Stimulated activated naive CD4-positive, alpha-beta T cell treated with Interleukin-2 at 50 U/mL for 16 hours (primary cell): ENCODE data around the gene PLA2G10.
A peak's percentile ranks its signal among the peaks of the same experiment; 100 is the strongest.
"Not testable (repeated sequence)": the region's sequence is repeated elsewhere in the genome, so short reads cannot be mapped to it uniquely, and the experiment has no call there.

Experiments used
- DNase-seq: peaks from one replicate; lab custom pipeline; 2025; lab: John Stamatoyannopoulos, UW

PLA2G10 gene

DNA sequence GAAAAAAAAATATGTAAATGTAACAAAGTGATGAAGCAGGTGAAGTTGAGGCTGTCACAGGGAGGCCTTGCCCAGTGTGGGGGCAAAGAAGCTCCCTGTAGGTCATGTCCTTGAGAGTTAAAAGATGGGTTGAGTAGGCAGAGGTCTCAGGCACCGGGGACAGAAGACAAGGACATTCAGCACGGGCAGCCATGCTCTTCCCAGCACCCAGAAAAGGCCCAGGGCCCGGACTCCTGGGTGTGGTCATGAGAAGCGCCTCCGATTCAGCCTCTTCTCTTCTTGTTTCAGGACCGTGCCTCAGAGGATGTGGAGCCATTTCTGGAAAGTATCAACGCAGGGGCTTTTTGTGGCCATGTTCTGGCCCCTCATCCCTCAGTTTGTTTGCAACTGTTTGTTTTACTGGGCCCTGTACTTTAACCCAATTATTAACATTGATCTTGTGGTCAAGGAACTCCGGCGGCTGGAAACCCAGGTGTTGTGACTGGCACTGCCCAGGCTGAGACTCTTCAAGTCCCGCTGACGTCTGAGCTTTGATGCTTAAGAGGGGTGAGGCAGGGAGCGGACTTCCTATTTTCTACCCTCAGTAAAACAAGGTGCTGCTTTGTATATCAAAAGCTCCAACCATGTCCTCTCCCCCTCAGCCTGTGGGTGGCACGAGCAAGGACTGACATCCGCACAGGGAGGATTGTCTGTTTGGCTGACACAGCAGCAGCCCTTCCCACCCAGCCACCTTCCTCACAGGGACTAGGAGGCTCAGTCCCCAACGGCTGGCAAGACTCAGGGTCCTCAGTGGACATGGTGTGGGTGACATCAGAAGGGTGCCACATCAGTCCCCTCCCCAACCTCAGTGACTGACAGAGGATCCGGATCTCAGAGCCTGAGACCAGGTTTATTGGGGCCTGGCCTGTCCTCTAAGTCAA lies 26.5 kb downstream of the PLA2G10 start:
- DNase-seq: no peak

DNA sequence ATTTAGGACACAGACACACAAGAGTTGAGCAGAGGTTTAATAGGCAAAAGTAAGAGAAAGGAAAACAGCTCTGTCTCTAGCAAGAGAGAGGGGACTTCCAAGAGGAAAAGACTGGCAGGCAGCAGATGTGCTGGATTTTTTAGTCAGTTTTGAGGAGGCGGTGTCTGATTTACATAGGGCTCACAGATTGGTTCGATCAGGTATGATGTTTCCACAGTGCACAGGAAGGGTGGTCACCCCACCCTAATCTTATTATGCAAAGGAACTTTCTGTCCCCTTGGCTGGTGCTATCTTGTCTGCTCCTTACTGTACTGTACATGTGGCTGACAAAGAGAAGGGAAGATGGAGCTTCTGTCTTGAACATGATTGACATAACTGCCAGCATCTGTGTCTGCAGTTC lies 36.0 kb downstream of the PLA2G10 start:
- no peak for DNase-seq

DNA sequence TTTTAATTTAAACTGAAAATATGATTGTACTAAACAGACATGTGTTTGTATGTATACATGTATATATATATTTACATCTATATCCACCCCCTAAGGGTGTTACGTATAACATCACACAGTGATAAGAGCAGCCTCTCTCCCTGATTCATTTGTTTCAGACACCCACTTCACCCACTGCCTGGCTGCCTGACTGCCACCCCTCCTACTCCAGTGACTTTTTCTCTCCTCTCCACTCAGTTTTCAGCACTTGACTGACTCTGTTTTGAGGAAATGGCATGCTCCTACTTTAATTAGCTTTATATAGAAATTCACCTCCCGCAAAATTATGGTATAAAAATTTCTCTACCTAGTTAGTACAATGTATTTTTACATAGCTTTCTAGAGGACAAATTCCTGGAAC lies 41.4 kb downstream of the PLA2G10 start:
- DNase-seq: no peak

DNA sequence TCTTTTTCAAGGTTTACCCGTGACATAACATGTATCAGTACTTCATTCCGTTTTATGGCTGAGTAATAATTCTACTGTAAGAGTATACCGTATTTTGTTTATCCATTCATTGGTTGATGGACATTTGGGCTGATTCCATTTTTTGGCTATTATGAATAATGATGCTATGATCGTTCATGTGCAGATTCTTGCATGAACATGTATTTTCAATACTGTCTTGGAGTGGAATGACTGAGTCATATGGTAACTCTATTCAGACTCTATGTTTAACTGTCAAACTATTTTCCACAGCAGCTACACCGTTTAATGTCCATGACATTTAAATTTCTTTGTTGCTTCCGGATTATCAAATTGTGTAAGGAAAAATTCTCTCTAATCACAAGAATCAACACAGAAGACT lies 43.5 kb downstream of the PLA2G10 start:
- DNase-seq: no peak

DNA sequence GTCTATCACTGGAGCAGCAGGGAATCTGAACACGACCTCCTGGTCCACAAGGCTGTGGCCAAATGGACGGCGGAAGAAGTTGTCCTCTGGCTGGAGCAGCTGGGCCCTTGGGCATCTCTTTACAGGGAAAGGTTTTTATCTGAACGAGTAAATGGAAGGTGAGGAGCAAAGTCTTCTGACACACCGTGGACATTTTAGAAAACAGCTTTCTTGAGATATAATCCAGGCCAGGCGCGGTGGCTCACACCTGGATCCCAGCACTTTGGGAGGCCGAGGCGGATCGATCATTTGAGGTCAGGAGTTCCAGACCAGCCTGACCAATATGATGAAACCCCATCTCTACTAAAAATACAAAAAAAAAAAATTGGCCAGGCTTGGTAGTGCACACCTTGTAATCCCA lies 44.3 kb downstream of the PLA2G10 start:
- no peak for DNase-seq

DNA sequence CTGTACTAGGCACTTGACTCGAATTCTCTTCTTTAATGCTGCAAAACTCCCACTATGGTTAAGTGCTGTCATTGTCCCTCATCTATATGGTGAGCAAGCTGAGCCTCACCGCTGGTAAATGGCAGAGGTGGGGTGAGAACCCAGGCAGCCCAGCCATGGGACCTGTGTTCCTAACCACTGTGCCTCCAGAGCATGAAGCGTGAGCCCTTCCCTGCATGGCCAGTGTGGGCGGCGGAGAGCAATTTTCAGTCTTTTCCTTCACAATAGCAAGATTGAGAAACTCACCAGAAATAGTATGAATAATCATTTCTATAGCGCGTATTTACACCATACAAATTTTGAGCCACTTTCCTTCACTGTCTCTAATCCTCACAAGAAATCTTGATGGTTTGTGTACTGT lies 52.2 kb downstream of the PLA2G10 start:
- DNase-seq: no peak

DNA sequence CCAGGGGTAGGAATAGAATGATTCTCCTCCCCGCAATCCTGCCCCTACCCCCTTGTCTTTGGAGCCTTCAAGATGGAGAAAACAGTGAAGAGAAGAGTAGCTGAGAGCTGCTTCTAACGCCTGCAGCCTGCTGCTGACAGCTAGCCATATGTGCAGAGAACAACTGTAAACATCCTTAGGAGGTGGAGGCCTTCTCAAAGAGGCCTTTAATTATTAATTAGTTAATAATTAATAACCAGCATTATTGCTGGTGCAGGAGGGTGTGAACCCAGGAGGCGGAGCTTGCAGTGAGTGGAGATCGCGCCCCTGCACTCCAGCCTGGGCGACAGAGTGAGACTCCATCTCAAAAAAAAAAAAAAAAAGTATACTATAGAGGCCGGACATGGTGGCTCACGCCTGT lies 52.9 kb downstream of the PLA2G10 start:
- no peak for DNase-seq

DNA sequence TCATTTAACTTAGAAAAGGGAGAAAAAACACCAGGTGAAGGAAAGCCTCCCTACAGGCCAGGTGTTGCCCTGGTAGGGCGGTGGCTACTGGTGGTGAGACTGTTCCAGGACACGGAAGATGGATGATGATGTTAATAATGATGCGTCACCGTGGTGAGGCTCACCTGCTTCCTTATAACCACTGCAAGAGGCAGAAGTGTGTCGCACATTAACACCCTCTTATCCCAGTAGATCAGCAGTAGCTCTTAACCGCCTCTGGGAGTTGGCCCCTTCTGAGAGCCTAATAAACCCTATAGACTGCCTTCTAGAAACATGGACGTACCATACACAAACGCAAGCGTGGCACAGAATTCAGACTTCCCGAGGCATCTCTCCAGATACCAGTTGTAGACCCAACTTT lies 53.6 kb downstream of the PLA2G10 start:
- no peak for DNase-seq

DNA sequence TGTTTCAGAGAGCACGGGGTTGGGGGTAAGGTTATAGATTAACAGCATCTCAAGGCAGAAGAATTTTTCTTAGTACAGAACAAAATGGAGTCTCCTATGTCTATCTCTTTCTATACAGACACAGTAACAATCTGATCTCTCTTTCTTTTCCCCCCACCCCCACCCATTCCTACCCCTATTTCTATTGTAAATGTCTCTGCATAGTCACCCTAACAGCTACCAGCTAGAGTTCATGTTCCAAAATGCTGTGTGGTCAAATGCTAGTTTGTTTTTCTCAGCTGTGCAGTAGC lies 57.2 kb downstream of the PLA2G10 start:
- DNase-seq: not testable (repeated sequence)

DNA sequence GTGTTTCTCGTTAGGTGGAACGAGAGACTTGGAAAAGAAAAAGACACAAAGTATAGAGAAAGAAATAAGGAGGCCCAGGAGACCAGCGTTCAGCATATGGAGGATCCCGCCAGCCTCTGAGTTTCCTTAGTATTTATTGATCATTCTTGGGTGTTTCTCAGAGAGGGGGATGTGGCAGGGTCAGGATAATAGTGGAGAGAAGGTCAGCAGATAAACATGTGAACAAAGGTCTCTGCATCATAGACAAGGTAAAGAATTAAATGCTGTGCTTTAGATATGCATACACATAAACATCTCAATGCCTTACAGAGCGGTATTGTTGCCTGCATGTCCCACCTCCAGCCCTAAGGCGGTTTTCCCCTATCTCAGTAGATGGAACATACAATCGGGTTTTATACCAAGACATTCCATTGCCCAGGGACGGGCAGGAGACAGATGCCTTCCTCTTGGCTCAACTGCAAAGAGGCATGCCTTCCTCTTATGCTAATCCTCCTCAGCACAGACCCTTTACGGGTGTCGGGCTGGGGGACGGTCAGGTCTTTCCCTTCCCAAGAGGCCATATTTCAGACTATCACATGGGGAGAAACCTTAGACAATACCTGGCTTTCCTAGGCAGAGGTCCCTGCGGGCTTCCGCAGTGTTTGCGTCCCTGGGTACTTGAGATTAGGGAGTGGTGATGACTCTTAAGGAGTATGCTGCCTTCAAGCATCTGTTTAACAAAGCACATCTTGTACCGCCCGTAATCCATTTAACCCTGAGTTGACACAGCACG lies 57.7 kb downstream of the PLA2G10 start:
- DNase-seq: not testable (repeated sequence)

DNA sequence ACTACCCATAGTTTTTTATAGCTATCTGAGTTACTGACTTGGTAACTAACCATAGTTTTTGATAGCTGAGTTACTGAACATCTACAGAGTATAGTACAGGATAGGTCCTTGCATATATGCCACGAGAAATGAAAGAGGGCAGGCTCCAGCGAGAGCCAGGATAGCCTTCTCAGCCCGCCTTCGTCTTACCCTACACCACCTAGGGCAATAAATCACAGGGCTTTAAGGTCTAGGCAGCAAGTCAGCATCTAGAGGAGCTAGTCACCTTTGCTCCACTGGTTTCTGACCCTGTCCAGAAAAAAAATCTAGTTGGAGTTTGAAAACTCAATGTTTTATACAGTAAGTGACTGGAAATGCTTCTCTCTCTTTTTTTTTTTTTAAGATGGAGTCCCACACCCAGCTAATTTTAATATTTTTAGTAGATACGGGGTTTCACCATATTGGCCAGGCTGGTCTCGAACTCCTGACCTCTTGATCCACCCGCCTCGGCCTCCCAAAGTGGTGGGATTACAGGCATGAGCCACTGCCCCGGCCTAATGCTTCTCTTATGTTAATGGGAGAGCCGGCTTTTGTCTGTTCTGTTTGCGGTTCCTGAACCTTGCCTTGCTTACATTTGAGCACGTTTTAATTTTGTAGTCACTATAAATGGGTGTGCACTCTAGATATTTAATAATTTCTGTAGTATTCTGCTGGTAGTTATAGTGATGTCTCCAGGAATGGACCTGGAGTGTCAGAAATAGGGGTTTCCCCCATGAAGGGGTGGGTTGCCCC lies 58.5 kb downstream of the PLA2G10 start:
- DNase-seq: no peak

DNA sequence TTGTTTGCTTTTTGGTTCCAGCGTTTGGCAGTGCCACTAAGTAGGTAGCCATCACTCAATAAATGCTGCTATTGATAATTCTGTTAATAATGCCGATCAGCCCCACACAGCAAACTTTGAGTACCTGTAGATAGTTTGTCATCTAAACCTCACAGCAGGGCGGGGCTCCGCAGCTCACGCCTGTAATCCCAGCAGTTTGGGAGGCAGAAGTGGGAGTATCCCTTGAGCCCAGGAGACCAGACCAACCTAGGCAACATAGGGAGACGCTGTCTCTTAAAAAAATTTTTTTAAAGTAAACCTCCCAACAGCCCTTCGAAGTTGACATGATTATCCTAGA lies 59.8 kb downstream of the PLA2G10 start:
- DNase-seq: no peak

DNA sequence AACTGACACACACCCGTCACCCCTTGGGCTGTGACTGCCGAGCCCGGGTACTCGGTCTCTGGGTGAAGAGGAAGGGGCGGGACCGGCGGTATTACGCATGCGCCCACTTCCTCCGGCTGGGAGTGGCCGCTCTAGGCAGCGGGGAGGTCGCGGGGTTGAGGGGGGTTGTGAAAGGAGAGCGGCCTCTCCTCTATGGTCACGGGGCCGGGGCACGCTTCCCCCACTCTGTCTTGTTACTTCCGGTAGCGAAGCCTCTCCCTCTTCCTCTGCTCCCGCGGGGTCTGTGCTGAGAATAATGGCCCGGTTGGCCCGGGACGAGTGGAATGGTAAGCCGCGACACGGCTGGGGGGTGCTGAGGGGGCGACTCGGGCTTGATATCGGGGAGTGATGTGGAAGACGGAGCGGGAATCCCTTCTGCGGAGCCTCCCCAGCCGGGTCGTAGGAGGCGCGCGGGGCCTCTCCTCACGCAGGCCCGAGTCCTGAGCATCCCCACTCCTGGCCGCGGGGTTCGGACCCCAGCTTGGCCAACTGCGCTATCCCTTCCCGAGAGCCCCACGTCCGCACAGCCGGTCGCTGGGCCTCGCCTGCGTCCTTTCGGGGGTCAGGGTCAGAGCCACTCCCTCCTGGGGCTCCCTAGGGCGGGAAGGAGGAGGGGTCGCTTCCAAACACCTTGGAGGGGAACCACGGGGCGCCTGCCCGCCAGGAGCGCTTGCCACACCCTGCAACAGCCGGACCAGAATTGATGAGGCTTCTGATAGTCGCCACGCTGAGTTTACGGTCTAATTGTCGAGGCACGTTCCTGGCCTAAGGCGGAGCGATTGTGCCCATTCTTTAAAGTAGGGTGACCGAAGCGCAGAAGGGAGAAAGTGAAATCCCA lies 61.2 kb downstream of the PLA2G10 start, which contains the start of gene BFAR:
Gene BFAR, plus strand, starts transcription at position 259 of the 877 bp plus-strand sequence. CDS start 11,396 bp downstream, outside the sequence.
- peak; percentile 99 for DNase-seq

DNA sequence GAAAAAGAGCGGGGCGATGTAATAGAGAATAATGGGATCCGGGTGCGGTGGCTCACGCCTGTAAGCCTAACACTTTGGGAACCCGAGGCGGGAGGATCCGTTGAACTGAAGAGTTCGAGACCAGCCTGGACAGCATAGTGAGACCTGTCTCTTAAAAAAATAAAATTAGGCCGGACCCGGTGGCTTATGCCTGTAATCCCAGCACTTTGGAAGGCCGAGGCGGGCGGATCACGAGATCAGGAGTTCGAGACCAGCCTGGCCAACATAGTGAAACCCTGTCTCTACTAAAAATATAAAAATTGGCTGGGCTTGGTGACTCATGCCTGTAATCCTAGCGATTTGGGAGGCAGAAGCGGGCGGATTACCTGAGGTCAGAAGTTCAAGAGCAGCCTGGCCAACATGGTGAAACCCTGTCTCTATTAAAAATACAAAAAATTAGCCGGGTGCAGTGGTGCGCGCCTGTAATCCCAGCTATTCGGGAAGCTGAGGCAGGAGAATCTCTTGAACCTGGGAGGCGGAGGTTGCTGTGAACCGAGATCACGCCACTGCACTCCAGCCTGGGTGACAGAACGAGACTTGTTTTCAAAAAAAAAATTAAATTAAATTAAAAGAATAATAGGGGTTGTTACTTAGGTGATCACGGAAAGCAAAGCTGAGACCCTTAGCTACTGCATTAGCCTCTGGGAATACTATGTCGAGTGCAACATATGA lies 63.3 kb downstream of the PLA2G10 start:
- not testable (repeated sequence) for DNase-seq

DNA sequence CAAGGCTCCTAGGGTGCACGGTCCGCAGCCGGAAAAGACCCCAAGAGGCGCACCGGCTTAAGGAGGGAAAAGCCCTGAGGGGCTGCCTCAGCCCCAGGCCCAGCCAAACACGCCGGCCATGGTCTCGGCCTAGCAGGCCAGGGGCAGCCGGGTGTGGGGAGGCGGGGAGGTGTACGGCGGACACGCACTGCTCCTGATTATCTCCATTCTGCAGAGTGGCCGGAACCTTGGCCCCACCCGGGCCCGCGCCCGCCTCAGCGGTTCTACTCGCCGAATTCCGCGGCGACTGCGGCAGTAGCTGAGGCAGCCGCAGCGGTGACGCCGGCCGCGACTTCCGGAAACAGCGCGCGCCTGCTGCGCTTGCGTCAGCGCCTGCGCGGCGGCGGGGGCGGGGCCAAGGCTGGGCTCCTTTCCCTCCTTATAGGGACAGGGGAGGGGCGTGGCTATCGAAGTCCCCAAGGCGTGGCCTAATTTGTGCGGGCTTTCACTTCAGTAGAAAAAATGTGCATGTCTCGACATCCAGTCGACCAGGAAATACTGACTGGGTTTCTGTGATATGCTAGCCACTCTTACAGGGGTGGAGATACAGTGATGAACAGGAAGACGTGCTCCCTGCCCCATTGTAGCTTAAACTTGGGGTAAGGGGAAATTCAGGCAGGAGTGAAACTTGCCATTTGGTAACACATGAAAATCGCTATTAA lies 64.0 kb downstream of the PLA2G10 start, which contains the start of gene PARN:
Gene PARN, minus strand, starts transcription at position 342 of the 701 bp plus-strand sequence. Its CDS starts 135 bp downstream, at position 207.
- peak; percentile 95 for DNase-seq

DNA sequence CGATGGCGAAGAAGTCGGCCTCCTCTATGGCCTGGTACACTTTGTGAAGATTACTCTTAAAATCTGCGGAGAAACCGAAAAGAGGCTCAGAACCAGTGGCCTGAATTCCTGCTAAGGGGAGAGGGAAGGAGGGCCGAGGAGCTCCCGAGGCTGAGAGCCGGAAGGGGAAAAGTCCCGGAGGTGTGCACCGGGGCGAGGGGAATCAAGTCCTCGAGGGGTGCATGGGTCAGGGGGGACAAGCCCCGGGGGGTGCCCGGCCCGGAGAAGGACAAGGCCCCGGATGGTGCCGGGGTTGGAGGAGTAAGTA lies 64.5 kb downstream of the PLA2G10 start:
- no peak for DNase-seq

DNA sequence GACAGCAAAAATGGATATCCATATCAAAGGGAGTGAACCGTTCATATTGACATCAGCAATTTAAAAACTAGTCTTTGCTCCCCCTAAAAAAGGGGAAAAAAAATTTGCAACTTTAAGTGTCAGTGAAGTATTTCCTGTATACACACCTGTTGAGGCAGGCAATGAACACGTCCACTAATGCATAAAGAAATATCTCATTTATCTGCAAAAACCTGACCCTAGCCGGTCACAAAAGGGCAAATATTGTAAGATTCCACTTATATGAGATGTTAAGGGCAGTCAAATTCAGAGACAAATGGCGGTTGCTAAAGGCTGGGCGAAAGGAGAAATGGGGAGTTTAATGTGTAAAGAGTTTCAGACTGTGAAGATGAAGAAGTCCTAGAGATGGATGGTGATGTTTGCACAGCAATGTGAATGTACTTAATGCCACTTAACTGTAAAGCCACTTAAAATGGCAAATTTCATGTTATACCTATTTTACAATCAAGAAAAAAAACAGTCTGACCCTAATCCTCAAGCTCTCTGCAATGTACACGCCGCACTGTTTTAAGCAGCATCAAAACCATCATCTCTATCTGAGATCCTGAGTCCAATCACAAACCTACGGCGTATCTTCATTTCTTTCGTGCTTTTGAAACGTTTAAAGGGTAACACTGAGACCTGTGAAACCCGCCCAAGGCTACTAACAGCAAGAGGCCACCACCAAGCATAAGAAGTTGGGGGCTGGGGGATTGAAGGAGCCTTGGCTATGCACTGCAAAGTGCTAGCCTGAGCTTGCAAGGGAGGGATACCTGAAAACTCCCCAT lies 65.1 kb downstream of the PLA2G10 start:
- no peak for DNase-seq

DNA sequence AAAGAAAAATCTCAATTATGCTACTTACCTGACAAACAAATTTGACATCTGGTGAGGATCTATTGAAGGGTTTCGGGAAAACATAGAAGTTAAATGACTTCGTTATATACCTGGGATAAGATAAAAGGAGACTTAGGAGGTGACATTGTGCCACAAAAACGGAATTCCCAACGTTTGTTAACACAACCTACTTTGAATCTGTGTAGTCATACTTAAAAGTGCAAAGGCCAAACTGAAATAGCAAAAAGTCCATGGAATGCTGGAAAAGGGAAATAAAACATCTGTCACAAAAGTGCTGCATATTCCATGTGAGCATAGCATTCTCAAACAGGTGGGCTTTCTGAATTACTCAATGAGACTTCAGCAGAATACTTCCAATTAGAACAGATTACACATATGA lies 67.0 kb downstream of the PLA2G10 start:
- no peak for DNase-seq
